ENCODE measurements around the gene EFNA2. TPM values are rescaled to one million over a fixed set of nuclear protein-coding genes. Genes with fewer than 3 reads are reported as not detected.

The EFNA2 gene
- total RNA-seq, 1 experiment from 2014 or later: 14.3 TPM

- no peak for TF ChIP-seq CTCF (conservative IDR thresholded peaks at IDR 0.05)
- WGBS (ENCODE audit: extremely low coverage, insufficient read length, low lambda C conversion rate): no CpG with 5 or more reads among the region's 66 CpGs
- H3K9ac ChIP-seq (ENCODE audit: extremely low read depth, insufficient read length, low read length): no peak overlapping the region
These were observed 39.3 kb downstream of the EFNA2 start for GRCh38 chr19:1324806-1325567.

More at GRCh38 chr19:1324806-1325567, 39.3 kb downstream of the EFNA2 start:
- Mint-ChIP-seq H3K27ac (no peak overlapping the region; a peak in 1 of 7 replicates), H3K9me3 (no peaks in the 10 kb centered on the region; a peak in 1 of 5 replicates), H3K27me3 (ENCODE audit: low read depth) (peaks cover 2% of the 10 kb centered on the region; the same call in 1 of the 2 replicates), H3K36me3 (ENCODE audit: insufficient read depth in 1 of 3, low read depth in 3 of 3) (no peaks in the 10 kb centered on the region), H3K4me1 (peaks cover 0 to 2% of the 10 kb centered on the region in 2 experiments; a peak in 2 of 4 replicates), H3K4me3 (no peak overlapping the region)
- DNase-seq: no peak
- no peak overlapping the region for H3K56ac ChIP-seq (ENCODE audit: insufficient read length, low read depth, low read length)
- no peak overlapping the region for H3K4me2 ChIP-seq (ENCODE audit: insufficient read depth, insufficient read length, low read length)
- no peaks in the 10 kb centered on the region for H3K79me2 ChIP-seq (ENCODE audit: insufficient read depth, low read length)
- no peak overlapping the region for H2BK120ac ChIP-seq (ENCODE audit: low read depth, low read length, poor library complexity, severe bottlenecking)
- H4K5ac ChIP-seq (ENCODE audit: insufficient read length, low read depth, low read length): no peak overlapping the region
- H3K23ac ChIP-seq (ENCODE audit: insufficient read length, low read depth, low read length): no peak overlapping the region
- no peaks in the 10 kb centered on the region for H3K4me1 ChIP-seq (ENCODE audit: insufficient read depth, low read length)
- H2BK5ac ChIP-seq (ENCODE audit: insufficient read length, low read length): no peak overlapping the region
- H3K23me2 ChIP-seq (ENCODE audit: insufficient read length, low read depth, low read length, poor library complexity, severe bottlenecking): no peaks in the 10 kb centered on the region
- H2AFZ ChIP-seq (ENCODE audit: low read length): no peak overlapping the region
- no peak overlapping the region for H4K8ac ChIP-seq (replicated peaks; ENCODE audit: insufficient read length, low read depth, low read length)
- no peak overlapping the region for H3K4ac ChIP-seq (ENCODE audit: low read depth, low read length)
- no peak overlapping the region for H3K18ac ChIP-seq (ENCODE audit: insufficient read length, low read depth, low read length)
- H3K14ac ChIP-seq (ENCODE audit: insufficient read depth, low read length): no peak overlapping the region
- no peak overlapping the region for H2AK5ac ChIP-seq (ENCODE audit: insufficient read length, low read length)
- no peak overlapping the region for H4K91ac ChIP-seq (ENCODE audit: insufficient read length, low read depth, low read length)
- H3K9me3 ChIP-seq (ENCODE audit: control insufficient read depth, low read depth, low read length): no peaks in the 10 kb centered on the region
- H2BK20ac ChIP-seq (ENCODE audit: low read depth, low read length, poor library complexity, severe bottlenecking): no peak overlapping the region
- no peaks in the 10 kb centered on the region for H4K20me1 ChIP-seq (ENCODE audit: control insufficient read depth, insufficient read depth, insufficient read length)
- no peak overlapping the region for H2BK15ac ChIP-seq (ENCODE audit: low read depth, low read length)
- no peak overlapping the region for H3T11ph ChIP-seq (ENCODE audit: low read length)
- no peak overlapping the region for H2BK12ac ChIP-seq (ENCODE audit: insufficient read length, low read depth, low read length)
- H3K79me1 ChIP-seq (ENCODE audit: insufficient read depth, low read depth, low read length, poor library complexity, severe bottlenecking): no peaks in the 10 kb centered on the region
- H3K27ac ChIP-seq (ENCODE audit: insufficient read length, low read depth, low read length): no peak overlapping the region
- H3K27me3 ChIP-seq (ENCODE audit: insufficient read depth, low read length): no peaks in the 10 kb centered on the region
